Measurements from ENCODE around the gene NRXN2. TPM values are rescaled to one million over a fixed set of nuclear protein-coding genes. Genes with fewer than 3 reads are reported as not detected.

The NRXN2 gene
- total and polyA plus RNA-seq, 2 experiments from 2014 or later = 1.1 to 5.6 TPM

DNA sequence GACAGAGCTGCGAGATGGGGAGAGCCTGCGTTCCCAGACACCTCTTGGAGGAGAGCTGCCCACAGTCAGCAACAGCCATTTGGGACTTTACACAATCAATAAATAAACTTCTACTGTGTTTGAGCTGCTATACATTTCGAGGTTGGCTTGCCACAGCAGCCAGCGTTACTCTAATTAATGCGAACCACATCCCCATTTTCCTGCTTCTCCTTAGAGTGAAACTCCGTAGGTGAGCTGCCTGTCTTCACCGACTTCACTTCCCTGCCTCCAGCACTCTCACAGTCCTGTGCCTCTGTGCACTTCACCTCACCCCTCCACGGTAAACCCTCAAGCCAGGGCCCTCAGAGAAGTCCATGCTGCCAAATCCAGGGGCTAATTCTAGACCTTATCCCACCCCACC, 137.8 kb downstream of the NRXN2 start:
- no peak overlapping the region for H3K4me3 ChIP-seq
- DNase-seq = no peak
- H3K9me3 ChIP-seq (ENCODE audit: low read depth) = no peaks in the 10 kb centered on the region
- no peaks in the 10 kb centered on the region for H3K4me1 ChIP-seq (ENCODE audit: insufficient read depth)
- no peaks in the 10 kb centered on the region for H3K36me3 ChIP-seq (ENCODE audit: low read depth)
- in situ Hi-C loops (cut with MboI) = no loop called here
- no peaks in the 10 kb centered on the region for H3K79me2 ChIP-seq (ENCODE audit: insufficient read depth)
- H3K27ac ChIP-seq = no peak overlapping the region
- 48 to 49% methylated on average over 8 of the region's 8 CpGs for WGBS, 2 experiments (ENCODE audit: low coverage in 1 of 2, low lambda C conversion rate in 2 of 2, missing lambda C conversion rate in 2 of 2)
- H3K9me2 ChIP-seq (ENCODE audit: insufficient read depth) = no peaks in the 10 kb centered on the region
- H3K4me2 ChIP-seq (ENCODE audit: unreplicated experiment) = no peak overlapping the region
- TF ChIP-seq EZH2phosphoT487 (IDR thresholded peaks at IDR 0.05; ENCODE audit: insufficient read depth, low read depth) (no peak), EZH2 (IDR thresholded peaks at IDR 0.05; ENCODE audit: insufficient read depth, poor library complexity, severe bottlenecking) (no peak)
- no peak overlapping the region for H2AFZ ChIP-seq
- H3K9ac ChIP-seq = no peak overlapping the region
- no peaks in the 10 kb centered on the region for H4K20me1 ChIP-seq (ENCODE audit: insufficient read depth)
- H3K27me3 ChIP-seq (replicated peaks; ENCODE audit: insufficient read depth) = peaks cover 12% of the 10 kb centered on the region; the same call in 1 of the 2 replicates
- H3F3A ChIP-seq (ENCODE audit: insufficient read depth) = no peaks in the 10 kb centered on the region

GRCh38 chr11:64583296-64584262, 139.4 kb downstream of the NRXN2 start:
- Histone ChIP-seq H3K9me3 (ENCODE audit: low read depth) (no peaks in the 10 kb centered on the region), H3K9ac (no peak overlapping the region), H3K27ac (no peak overlapping the region), H3K36me3 (ENCODE audit: low read depth) (no peaks in the 10 kb centered on the region), H3K4me3 (no peak overlapping the region), H3K9me2 (ENCODE audit: insufficient read depth) (no peaks in the 10 kb centered on the region), H3K4me2 (ENCODE audit: unreplicated experiment) (no peak overlapping the region), H3K27me3 (replicated peaks; ENCODE audit: insufficient read depth) (peaks cover 27% of the 10 kb centered on the region; the same call in 1 of the 2 replicates), H3F3A (ENCODE audit: insufficient read depth) (no peaks in the 10 kb centered on the region), H3K79me2 (ENCODE audit: insufficient read depth) (no peaks in the 10 kb centered on the region), H4K20me1 (ENCODE audit: insufficient read depth) (no peaks in the 10 kb centered on the region), H2AFZ (no peak overlapping the region), H3K4me1 (ENCODE audit: insufficient read depth) (no peaks in the 10 kb centered on the region)
- TF ChIP-seq EZH2 (IDR thresholded peaks at IDR 0.05; ENCODE audit: insufficient read depth, poor library complexity, severe bottlenecking) (no peak), EZH2phosphoT487 (IDR thresholded peaks at IDR 0.05; ENCODE audit: insufficient read depth, low read depth) (no peak)
- DNase-seq = peak; percentile 68
- 48 to 56% methylated on average over 28 of the region's 28 CpGs for WGBS, 2 experiments (ENCODE audit: low coverage in 1 of 2, low lambda C conversion rate in 2 of 2, missing lambda C conversion rate in 2 of 2)
- in situ Hi-C loops (cut with MboI) = no loop called here

DNA sequence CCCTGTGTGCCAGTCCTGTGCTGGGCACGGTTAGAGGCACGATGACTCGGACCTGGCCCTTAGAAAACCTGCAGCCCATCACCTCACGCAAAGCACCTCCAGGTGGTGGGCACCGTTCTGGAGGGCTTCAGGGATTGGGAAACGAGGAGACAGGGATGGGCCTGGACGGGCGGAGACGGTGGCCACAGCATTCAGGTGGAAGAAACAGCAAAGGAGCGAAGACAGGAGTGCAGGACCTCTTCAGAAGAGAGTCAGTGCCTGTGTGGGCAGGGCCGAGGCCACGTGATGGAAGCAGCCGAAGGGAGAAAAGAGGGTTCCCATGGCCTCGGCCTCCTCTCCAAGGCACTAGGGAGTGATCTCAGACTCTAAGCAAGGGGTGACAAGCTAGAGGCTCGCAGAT, 140.1 kb downstream of the NRXN2 start:
- H3F3A ChIP-seq (ENCODE audit: insufficient read depth) = no peaks in the 10 kb centered on the region
- H3K9me3 ChIP-seq (ENCODE audit: low read depth) = no peaks in the 10 kb centered on the region
- no peak overlapping the region for H3K4me2 ChIP-seq (ENCODE audit: unreplicated experiment)
- no peak for TF ChIP-seq EZH2 (IDR thresholded peaks at IDR 0.05; ENCODE audit: insufficient read depth, poor library complexity, severe bottlenecking)
- H3K9ac ChIP-seq = no peak overlapping the region
- in situ Hi-C loops (cut with MboI) = no loop called here
- H3K27me3 ChIP-seq (replicated peaks; ENCODE audit: insufficient read depth) = peaks cover 30% of the 10 kb centered on the region
- H3K9me2 ChIP-seq (ENCODE audit: insufficient read depth) = no peaks in the 10 kb centered on the region
- 63 to 71% methylated on average over 15 of the region's 15 CpGs for WGBS, 2 experiments (ENCODE audit: low coverage in 1 of 2, low lambda C conversion rate in 2 of 2, missing lambda C conversion rate in 2 of 2)
- H3K4me1 ChIP-seq (ENCODE audit: insufficient read depth) = no peaks in the 10 kb centered on the region
- DNase-seq = no peak
- no peaks in the 10 kb centered on the region for H3K36me3 ChIP-seq (ENCODE audit: low read depth)
- H3K27ac ChIP-seq = no peak overlapping the region
- no peaks in the 10 kb centered on the region for H4K20me1 ChIP-seq (ENCODE audit: insufficient read depth)
- H3K79me2 ChIP-seq (ENCODE audit: insufficient read depth) = no peaks in the 10 kb centered on the region
- H3K4me3 ChIP-seq = no peak overlapping the region
- no peak overlapping the region for H2AFZ ChIP-seq

DNA sequence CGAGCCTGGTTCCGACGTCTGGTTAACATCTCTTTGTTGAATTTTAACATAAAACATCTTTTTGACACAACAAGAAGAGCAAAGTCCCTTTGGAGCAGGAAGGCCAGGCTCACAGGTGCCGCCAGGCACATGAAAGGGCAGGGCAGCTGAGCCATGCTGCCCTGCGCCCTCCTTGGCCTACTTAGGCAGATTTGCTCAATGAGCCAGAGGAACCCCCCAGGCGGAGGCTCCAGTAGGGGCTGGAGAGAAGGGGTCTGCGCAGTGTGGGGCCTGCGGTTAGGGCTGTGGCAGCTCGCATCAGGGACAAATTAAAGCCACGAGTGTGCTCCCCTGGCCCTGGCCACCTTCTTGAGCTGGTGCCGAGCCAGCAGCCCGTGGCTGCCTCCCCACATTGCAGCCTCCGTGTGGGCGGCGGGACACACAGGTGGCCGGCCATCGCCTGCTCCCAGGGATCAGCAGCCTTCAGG, 141.9 kb downstream of the NRXN2 start:
- Histone ChIP-seq H3K27me3 (replicated peaks; ENCODE audit: insufficient read depth) (peaks cover 28% of the 10 kb centered on the region), H3F3A (ENCODE audit: insufficient read depth) (no peaks in the 10 kb centered on the region), H3K36me3 (ENCODE audit: low read depth) (no peaks in the 10 kb centered on the region), H3K9ac (no peak overlapping the region), H3K27ac (no peak overlapping the region), H3K9me3 (ENCODE audit: low read depth) (no peaks in the 10 kb centered on the region), H3K4me1 (ENCODE audit: insufficient read depth) (no peaks in the 10 kb centered on the region), H3K4me2 (ENCODE audit: unreplicated experiment) (no peak overlapping the region), H2AFZ (no peak overlapping the region), H4K20me1 (ENCODE audit: insufficient read depth) (no peaks in the 10 kb centered on the region), H3K9me2 (ENCODE audit: insufficient read depth) (no peaks in the 10 kb centered on the region), H3K79me2 (ENCODE audit: insufficient read depth) (no peaks in the 10 kb centered on the region), H3K4me3 (no peak overlapping the region)
- DNase-seq = no peak
- in situ Hi-C loops (cut with MboI) = no loop called here
- TF ChIP-seq EZH2 (IDR thresholded peaks at IDR 0.05; ENCODE audit: insufficient read depth, poor library complexity, severe bottlenecking) (no peak), EZH2phosphoT487 (IDR thresholded peaks at IDR 0.05; ENCODE audit: insufficient read depth, low read depth) (no peak)
- WGBS, 2 experiments (ENCODE audit: low coverage in 1 of 2, low lambda C conversion rate in 2 of 2, missing lambda C conversion rate in 2 of 2) = 65 to 67% methylated on average over 17 of the region's 17 CpGs

Data from GM23248 (cell line).